ENCODE data around the gene DEXI.

DNA sequence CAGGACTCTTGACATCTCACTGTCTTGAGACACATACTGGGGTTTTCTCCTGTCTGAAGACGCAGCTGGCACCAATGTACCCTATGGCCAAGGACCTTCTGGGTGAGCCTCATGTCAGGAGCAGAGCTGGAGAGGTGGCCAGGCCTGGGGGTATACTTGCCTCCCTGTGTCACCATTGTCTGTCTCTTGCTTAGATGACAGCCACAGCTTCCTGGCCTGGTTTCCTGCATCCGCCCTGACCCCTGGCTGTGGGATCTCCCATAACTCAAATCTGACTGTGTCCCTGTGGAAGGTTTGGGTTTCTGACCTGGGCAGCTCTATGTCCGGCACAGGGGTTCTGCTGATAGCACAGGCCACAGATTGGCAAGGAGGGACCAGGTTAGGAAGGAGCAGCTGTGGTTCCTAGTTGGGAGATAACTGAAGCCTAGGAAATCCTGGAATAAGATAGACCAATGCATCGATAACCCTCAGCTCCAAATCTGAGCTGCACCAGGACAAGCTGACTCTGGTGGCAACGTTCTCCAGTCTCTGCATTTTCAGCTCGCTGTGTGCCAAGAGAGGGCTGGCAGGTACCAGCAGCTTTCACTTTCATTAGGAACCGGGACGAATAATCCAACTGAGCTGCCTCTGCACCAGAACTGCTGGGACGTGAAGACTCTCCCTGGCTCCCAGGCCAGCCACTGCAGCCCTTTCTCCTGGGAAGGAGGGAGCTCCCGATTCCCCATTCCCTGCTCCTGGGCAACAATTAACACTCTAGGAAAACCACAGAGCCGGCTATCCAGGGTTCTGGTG lies 5.0 kb downstream of the DEXI start:
- TF ChIP-seq, protein P1, sequence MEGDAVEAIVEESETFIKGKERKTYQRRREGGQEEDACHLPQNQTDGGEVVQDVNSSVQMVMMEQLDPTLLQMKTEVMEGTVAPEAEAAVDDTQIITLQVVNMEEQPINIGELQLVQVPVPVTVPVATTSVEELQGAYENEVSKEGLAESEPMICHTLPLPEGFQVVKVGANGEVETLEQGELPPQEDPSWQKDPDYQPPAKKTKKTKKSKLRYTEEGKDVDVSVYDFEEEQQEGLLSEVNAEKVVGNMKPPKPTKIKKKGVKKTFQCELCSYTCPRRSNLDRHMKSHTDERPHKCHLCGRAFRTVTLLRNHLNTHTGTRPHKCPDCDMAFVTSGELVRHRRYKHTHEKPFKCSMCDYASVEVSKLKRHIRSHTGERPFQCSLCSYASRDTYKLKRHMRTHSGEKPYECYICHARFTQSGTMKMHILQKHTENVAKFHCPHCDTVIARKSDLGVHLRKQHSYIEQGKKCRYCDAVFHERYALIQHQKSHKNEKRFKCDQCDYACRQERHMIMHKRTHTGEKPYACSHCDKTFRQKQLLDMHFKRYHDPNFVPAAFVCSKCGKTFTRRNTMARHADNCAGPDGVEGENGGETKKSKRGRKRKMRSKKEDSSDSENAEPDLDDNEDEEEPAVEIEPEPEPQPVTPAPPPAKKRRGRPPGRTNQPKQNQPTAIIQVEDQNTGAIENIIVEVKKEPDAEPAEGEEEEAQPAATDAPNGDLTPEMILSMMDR (conservative IDR thresholded peaks at IDR 0.05; ENCODE audit: low read depth, low read length), result no peak
- TF ChIP-seq EZH2 (IDR thresholded peaks at IDR 0.05; ENCODE audit: low read length, unreplicated experiment) (no peak), EZH2phosphoT487 (IDR thresholded peaks at IDR 0.05; ENCODE audit: borderline replicate concordance, low read length) (no peak)

Data from PC-3 (cell line).